Aorta (tissue), 5 donors: ENCODE measurements around the gene ISOC2. TPM values are rescaled to one million over a fixed set of nuclear protein-coding genes. Genes with fewer than 3 reads are reported as not detected.
"Not testable (repeated sequence)": the region's sequence is repeated elsewhere in the genome, so short reads cannot be mapped to it uniquely, and the experiment has no call there.

Experiments used
- ATAC-seq: fragments of 200-7000 bp; cut with Tn5 transposase; one replicate; pipeline ENCODE4 v1.9.1; 2022; ENCODE audit warnings: moderate library complexity; ENCODE audit not compliant: low FRiP score
- DNase-seq, 2 donors: peaks; one replicate each; pipeline ENCODE4 v3.0.0-alpha.2; 2020
- H3K27ac ChIP-seq, 2 donors: one replicate each; pipeline ENCODE4 v1.5.1; 2013; ENCODE audit warnings: low read length in 2 of 2, mild to moderate bottlenecking in 2 of 2, moderate library complexity in 2 of 2, control low read depth in 1 of 2, inconsistent platforms in 1 of 2, low read depth in 1 of 2
- H3K27me3 ChIP-seq, 2 donors: one replicate each; pipeline ENCODE4 v1.6.1; 2013; ENCODE audit warnings: control low read depth in 1 of 2, low read length in 1 of 2, mild to moderate bottlenecking in 1 of 2, moderate library complexity in 1 of 2; ENCODE audit not compliant: insufficient read depth in 2 of 2, control insufficient read depth in 1 of 2
- H3K36me3 ChIP-seq, 2 donors: one replicate each; pipeline ENCODE4 v1.6.1; 2013; ENCODE audit warnings: control low read depth in 1 of 2, low read length in 1 of 2, mild to moderate bottlenecking in 1 of 2; ENCODE audit not compliant: insufficient read depth in 2 of 2, control insufficient read depth in 1 of 2
- H3K4me1 ChIP-seq, 2 donors: one replicate each; pipeline ENCODE4 v1.6.1; 2013; ENCODE audit warnings: low read length in 2 of 2, control low read depth in 1 of 2, mild to moderate bottlenecking in 1 of 2, moderate library complexity in 1 of 2; ENCODE audit not compliant: insufficient read depth in 2 of 2, control insufficient read depth in 1 of 2
- H3K4me3 ChIP-seq, 2 donors: one replicate each; pipeline ENCODE4 v1.5.1; 2013; ENCODE audit warnings: low read length in 2 of 2, control low read depth in 1 of 2, mild to moderate bottlenecking in 1 of 2
- H3K9me3 ChIP-seq: one replicate; pipeline ENCODE4 v1.6.1; 2013; ENCODE audit warnings: mild to moderate bottlenecking, low read length; ENCODE audit not compliant: control insufficient read depth
- WGBS, 2 donors: extraction: QIAGEN DNeasy Blood & Tissue Kit; methylation state at CpG; one replicate each; pipeline ENCODE4 v1.1.7; 2013; 5-methylcytosine and 5-hydroxymethylcytosine counted together
- intact Hi-C, 2 donors: fragments of 100-400 bp; cut with DNase I; formaldehyde crosslinking; loops; one replicate each; pipeline versions ENCODE4 v1.14.2 to v1.15.0; 2022
- polyA plus RNA-seq, 2 donors: library from polyadenylated mRNA; stranded (reverse); fragments of 200-250 nt; gene quantifications; one replicate each; pipeline ENCODE4 v1.2.3, GENCODE V29; 2013
- total RNA-seq, 2 donors: library from RNA; stranded (reverse); fragmentation: NEBNext Ultra II Directional; extraction: Animal tissue kit (Norgen Biotek cat#: 25700); gene quantifications; one replicate each; pipeline ENCODE4 v1.2.1, GENCODE V29; 2021
- donor health status: healthy with polysubstance abuse.
- donor health status: Bipolar disorder and iron deficiency.
- donor health status: DM: no; HTN: no; CAD: no.
- donor health status: DM: no; HTN: no; CAD: no.
- donor health status: DM: yes; HTN: yes; CAD: no.

ISOC2 gene
- total and polyA plus RNA-seq, 4 donors: 18.6 to 47.3 (median 36.6) TPM

DNA sequence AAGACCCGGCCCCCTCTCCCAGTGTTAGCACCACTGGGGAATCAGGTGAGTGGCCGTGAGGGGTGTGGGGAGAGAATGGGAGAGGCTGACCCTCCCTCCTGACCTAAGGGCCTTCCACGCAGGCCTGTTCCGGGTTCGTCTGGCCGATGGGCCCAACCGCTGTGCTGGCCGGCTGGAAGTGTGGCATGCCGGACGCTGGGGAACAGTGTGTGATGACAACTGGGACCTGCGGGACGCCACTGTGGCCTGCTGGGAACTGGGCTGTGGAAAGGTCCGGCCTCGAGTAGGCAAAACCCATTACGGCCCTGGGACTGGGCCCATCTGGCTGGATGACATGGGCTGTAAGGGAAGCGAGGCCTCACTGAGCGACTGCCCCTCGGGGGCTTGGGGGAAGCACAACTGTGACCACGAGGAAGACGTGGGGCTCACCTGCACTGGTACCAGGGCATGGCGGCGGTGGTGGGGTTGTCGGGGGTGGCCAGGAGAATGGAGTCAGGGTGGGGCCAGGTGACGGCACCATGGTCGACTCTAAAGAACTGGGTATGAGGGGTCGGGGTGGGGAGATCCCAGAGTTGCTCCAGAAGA is 39.0 kb upstream of the ISOC2 start:
- no peak overlapping the region for H3K4me3 ChIP-seq
- no peaks in the 10 kb centered on the region for H3K9me3 ChIP-seq
- H3K36me3 ChIP-seq: no peaks in the 10 kb centered on the region
- H3K4me1 ChIP-seq: no peaks in the 10 kb centered on the region
- no peak for ATAC-seq
- H3K27ac ChIP-seq: no peak overlapping the region
- H3K27me3 ChIP-seq: no peaks in the 10 kb centered on the region
- 94% methylated on average over 26 of the region's 26 CpGs for WGBS, 2 donors
- DNase-seq: peak in 1 of 2 donors; percentile 41
- intact Hi-C loops: loop anchor here in 1 of 2 donors (5.0 kb wide), 2 partner anchors 33 to 358 kb away; no protein-coding TSS in a partner anchor

DNA sequence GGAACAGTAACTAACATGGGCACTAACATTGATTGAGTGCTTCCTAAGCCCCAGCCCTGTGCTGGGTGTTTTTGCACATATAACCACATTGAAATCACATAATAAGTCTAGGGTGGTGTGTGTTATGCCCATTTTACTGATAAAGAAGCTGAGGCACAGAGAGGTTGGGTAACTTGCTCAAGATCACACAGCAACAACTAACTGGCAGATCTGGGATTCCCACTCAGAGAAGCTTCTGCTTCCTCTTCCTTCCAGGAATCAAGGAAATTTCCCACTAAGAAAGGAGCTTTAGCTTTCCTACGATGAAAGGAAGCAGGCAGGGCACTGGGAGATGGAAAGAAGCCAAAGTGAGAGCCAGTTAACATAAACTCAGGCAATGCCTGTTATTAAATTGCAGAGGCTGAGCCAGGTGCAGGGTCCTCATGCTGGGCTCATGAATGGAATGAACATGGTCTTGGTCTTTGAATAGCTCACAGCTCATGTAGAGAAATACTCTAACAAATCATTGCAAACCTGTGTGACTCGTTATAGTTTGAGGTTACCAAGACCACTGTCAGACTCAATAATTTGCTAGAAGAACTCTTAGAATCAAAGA is 36.9 kb upstream of the ISOC2 start:
- WGBS, 2 donors: 32 to 38% methylated on average over 2 of the region's 2 CpGs
- Histone ChIP-seq H3K27ac (no peak overlapping the region), H3K4me1 (no peaks in the 10 kb centered on the region), H3K27me3 (no peaks in the 10 kb centered on the region), H3K4me3 (no peak overlapping the region), H3K36me3 (no peaks in the 10 kb centered on the region), H3K9me3 (no peaks in the 10 kb centered on the region)
- ATAC-seq (no peak), DNase-seq (no peak)
- intact Hi-C loops: no loop called here

DNA sequence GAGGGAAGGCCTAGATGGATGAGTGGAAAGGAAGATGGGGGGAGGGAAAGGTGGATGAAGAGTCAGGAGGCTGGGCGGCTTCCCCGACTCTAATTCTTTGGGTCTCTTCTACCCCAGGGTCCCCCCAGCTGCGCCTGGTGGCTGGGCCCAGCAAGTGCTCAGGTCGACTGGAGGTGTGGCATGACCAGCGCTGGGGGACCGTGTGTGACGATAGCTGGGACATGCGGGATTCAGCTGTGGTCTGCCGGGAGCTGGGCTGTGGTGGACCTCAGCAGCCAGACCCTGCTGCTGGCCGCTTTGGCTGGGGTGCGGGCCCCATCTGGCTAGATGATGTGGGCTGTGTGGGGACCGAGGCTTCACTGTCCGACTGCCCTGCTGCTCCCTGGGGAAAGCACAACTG is 36.3 kb upstream of the ISOC2 start:
- H3K27ac ChIP-seq: no peak overlapping the region
- no peaks in the 10 kb centered on the region for H3K4me1 ChIP-seq
- H3K27me3 ChIP-seq: no peaks in the 10 kb centered on the region
- no peak for DNase-seq
- intact Hi-C loops: no loop called here
- WGBS, 2 donors: 84 to 85% methylated on average over 13 of the region's 13 CpGs
- no peak overlapping the region for H3K4me3 ChIP-seq
- ATAC-seq: no peak
- H3K9me3 ChIP-seq: no peaks in the 10 kb centered on the region
- no peaks in the 10 kb centered on the region for H3K36me3 ChIP-seq

DNA sequence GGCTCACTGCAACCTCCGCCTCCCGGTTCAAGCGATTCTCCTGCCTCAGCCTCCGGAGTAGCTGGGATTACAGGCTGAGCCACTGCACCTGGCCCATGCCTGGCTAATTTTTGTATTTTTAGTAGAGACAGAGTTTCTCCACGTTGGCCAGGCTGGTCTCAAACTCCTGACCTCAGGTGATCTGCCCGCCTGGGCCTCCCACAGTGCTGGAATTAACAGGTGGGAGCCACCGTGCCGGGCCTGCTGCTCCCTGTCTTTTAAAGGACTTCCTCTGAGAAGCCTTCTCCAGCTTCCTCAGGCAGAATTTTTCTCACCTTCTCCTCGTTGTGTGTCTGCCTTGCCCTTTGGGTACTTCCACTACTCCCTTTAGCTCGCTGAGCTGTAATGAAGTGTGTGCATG is 35.4 kb upstream of the ISOC2 start:
- H3K27ac ChIP-seq, intact Hi-C loops, DNase-seq, H3K4me3 ChIP-seq, H3K9me3 ChIP-seq, H3K27me3 ChIP-seq, H3K4me1 ChIP-seq, ATAC-seq, H3K36me3 ChIP-seq: not testable (repeated sequence)
- 77 to 82% methylated on average over 10 of the region's 10 CpGs for WGBS, 2 donors

DNA sequence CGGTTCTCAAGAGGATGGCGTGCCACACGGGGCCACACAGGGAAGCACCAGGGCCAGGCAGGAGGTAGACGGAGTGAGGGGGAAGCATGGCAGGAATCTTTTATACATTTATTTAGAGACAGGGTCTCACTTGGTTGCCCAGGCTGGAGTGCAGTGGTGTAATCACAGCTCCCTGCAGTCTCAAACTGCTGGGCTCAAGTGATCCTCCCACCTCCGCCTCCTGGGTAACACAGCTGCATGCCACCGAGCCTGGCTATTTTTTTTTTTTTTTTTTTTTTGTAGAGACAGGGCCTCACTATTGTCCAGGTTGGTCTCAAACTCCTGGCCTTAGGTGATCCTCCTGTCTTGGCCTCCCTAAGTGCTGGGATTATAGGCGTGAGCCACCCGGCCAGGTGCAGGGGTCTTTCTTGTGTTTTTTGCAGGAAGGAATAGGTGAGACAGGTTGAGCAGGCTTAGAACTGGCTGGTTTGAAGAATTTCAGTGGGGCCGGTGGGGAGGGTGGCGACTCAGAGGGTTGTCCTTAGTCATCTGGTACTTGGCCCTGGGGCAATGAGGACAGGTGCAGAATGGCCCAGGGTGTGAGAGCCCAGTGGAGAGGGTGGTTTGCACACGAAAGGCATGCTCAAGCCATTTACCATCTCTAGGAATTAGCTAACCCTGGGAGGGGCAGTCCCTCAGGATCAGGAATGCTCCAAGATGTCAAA is 34.4 kb upstream of the ISOC2 start:
- no peak for ATAC-seq
- Histone ChIP-seq H3K36me3 (no peaks in the 10 kb centered on the region), H3K27ac (no peak overlapping the region), H3K4me3 (no peak overlapping the region), H3K27me3 (no peaks in the 10 kb centered on the region), H3K9me3 (no peaks in the 10 kb centered on the region), H3K4me1 (no peaks in the 10 kb centered on the region)
- WGBS, 2 donors: 76 to 78% methylated on average over 11 of the region's 11 CpGs
- DNase-seq: no peak
- intact Hi-C loops: no loop called here

DNA sequence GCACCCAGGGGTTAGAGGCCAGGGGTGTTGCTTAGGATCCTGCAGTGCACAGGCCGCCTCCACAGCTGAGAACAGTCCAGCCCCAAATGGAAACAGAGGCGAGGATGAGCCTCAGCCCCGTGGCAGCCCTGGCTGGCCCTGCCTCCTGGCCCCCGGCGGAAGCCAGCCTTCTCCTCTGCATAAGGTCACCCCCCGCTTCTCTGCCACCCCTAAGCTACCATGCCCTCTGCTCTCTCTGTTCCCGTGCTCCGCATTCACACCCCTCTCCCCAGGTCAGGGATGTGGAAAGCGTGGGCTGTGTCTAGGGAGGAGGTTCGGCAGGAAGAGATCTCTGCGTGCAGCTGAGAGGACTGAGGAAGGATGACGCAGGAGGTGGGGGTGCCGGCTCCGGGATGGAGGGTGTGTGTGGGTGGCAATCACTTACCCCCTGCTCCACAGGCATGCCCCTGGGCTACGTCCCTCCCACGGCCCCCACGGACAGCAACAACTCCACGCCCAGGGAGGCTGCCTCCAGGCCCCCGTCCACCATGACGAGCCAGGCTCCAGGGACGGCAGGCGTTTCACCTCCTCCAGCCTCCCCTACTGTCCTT is 32.8 kb upstream of the ISOC2 start:
- no peak overlapping the region for H3K4me3 ChIP-seq
- ATAC-seq (peak; percentile 61), DNase-seq (peak; percentile 66 to 85)
- no peak overlapping the region for H3K27ac ChIP-seq
- H3K4me1 ChIP-seq: no peaks in the 10 kb centered on the region
- 61 to 62% methylated on average over 20 to 22 of the region's 22 CpGs for WGBS, 2 donors
- no peaks in the 10 kb centered on the region for H3K36me3 ChIP-seq
- H3K27me3 ChIP-seq: no peaks in the 10 kb centered on the region
- intact Hi-C loops: no loop called here
- H3K9me3 ChIP-seq: no peaks in the 10 kb centered on the region

DNA sequence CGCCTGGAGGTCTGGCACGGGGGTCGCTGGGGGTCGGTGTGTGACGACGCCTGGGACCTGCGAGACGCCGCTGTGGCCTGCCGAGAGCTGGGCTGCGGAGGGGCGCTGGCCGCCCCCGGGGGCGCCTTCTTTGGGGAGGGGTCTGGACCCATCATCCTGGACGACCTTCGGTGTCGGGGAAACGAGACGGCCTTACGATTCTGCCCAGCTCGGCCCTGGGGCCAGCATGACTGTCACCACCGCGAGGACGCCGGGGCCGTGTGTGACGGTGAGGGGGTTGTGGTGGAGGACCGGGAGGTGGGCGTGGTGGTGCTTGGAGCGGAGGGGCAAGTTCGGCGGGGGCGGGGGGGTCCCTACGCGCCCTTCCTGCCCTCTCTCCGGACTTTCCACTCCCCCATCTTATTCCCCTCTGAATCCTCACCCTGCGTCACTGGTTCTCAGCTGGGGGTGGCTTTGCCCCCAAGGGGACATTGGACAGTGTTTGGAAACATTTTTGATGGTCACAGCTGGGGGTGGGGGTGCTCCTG is 32.3 kb upstream of the ISOC2 start:
- DNase-seq: peak in 1 of 2 donors; percentile 57
- no peak for ATAC-seq
- no peak overlapping the region for H3K27ac ChIP-seq
- no peaks in the 10 kb centered on the region for H3K9me3 ChIP-seq
- no peaks in the 10 kb centered on the region for H3K36me3 ChIP-seq
- intact Hi-C loops: no loop called here
- H3K4me1 ChIP-seq: no peaks in the 10 kb centered on the region
- no peak overlapping the region for H3K4me3 ChIP-seq
- H3K27me3 ChIP-seq: no peaks in the 10 kb centered on the region
- 53 to 66% methylated on average over 37 to 38 of the region's 38 CpGs for WGBS, 2 donors

DNA sequence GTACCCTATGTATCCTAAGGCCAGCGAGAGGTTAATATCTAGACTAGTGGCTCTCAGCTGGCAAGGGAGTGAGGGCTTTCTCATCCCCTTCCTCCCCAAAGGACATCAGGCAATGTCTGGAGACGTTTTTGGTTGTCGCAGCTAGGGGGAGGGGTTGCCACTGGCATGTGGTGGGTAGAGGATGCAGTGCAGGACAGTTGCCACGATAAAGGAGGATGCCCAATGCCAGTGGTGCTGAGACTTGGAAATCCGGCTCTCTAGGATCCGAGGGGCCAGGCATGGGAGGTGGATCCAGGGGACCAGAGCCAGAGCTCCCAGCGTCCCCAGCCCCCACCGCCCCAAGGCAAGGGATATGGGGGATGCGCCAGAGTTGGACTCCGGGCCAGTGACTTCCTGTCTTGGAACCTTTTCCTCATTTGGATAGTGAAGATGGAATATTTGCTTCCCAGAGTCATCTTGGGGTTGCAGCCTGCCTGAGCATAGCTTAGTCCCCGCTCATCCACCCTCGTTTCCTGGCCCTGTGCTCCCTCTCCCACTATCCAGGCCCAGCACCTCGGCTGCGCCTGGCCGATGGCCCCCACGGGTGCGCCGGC is 31.7 kb upstream of the ISOC2 start:
- Histone ChIP-seq H3K27ac (no peak overlapping the region), H3K36me3 (no peaks in the 10 kb centered on the region), H3K4me1 (no peaks in the 10 kb centered on the region), H3K27me3 (no peaks in the 10 kb centered on the region), H3K4me3 (no peak overlapping the region), H3K9me3 (no peaks in the 10 kb centered on the region)
- intact Hi-C loops: no loop called here
- no peak for ATAC-seq
- no peak for DNase-seq
- WGBS, 2 donors: 48 to 53% methylated on average over 18 of the region's 18 CpGs
